GM18499 (cell line): ENCODE measurements around the gene KDM6A.

ENCODE experiments used
- ATAC-seq: cut with Tn5 transposase; IDR thresholded peaks from one replicate; pipeline ENCODE4 v1.9.1; 2021; ENCODE audit warnings: moderate number of reproducible peaks; ENCODE audit not compliant: insufficient read depth, unreplicated experiment

KDM6A gene

DNA sequence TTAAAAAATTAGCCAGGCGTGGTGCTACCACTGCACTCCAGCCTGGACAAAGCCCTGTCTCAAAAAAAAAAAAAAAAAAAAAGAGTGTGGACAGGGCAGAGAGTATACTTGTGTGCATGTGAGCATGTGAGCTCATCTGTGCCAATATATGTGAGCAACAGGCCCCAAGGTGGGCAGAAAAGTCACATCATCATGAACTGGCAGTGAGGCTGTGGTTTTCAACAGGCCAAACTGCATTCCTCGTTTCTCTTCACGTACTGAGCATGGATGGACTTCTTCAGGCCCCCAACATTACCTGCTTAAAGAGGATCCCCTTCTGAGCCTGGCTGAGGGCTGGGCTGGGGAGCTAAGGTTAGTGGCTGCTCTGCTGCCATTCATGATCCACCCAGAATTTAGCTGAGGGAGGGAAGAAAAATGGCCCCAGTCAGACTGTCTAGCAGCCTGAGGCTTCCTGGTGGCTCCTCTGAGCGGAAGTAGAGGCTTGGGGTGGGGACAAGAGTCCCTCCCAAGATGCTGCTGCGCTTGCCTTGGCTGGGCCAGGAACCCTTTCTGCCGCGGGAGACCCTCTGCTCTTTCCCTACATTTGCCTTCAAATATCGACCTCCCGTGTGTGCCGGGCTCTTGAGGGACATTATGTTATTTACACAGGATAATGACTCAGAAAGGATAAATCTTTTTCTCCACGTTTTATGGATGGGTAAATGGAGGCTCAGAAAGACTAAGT lies 272.7 kb downstream of the KDM6A start:
- no peak for ATAC-seq

DNA sequence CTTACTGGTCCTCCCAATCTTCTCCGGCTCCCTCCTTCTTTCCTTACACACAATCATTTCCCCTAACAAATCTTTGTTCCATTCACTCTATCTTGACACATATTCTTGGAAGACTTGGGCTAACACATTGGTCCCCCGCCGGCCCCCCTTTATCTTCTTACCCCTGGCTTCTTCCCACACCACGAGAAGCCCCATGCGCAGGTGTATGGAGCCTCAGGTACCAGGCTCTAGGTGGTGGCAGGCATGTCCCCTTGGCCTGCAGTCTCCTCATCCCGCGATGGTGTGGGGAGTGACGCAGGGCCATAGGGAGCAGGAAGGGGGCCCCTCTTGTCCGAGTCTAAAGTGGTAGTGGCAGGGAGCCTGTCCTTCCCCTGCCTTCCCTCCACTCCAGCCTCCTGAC lies 277.8 kb downstream of the KDM6A start:
- no peak for ATAC-seq

DNA sequence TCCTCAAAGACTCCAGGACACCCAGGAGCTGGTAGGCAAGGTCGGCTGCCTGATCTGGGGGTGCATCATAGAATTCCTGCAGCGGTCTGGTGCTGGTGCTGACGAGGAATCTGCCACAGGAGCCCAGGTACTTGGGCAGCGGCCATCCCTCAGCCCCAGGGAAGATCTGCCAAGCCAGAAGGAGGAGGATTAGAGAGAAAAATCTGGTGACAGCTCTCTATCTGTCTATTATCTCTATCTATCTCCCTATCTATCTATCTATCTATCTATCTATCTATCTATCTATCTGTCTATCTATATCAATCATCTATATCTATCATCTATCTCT lies 281.0 kb downstream of the KDM6A start:
- ATAC-seq: no peak

DNA sequence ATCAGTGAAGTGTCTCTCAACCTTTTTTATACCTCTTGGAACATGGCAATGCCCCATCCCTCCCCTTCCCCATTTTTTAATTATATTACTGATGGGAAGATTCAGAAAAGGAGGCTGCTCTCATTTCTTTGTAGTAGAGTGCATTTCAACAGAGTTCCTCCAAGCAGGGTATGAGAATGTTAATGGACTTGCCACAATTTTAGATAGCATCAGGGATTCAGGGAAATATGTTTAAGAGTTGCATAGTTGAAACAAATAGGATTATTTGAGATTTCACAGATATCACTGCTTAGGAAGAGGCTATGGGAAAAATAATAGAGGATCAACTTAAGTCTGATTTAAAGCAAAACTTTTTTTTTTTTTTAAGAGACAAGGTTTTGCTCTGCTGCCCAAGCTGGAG lies 281.5 kb downstream of the KDM6A start:
- no peak for ATAC-seq

DNA sequence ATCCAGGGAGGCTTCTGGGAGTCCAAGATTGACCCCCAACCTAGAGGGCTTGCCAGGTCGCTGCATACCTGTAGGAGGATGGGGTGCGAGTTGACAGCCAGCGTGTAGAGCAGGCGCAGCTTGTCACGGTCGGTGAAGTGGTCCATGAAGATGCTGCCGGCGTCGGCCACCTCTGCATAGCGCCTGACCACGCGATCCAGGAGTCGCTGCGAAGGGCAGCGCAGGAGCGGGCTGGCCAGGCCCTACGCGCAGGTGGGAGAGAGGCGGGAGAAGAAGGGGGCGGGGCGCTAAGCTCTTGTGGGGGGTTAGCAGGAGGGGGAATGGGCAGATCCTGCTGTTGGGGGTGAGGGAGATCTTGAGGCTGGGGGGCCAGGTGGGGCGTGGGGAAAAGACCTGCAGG lies 284.7 kb downstream of the KDM6A start:
- no peak for ATAC-seq
